ENCODE results near the gene WDR45B. TPM values are rescaled to one million over a fixed set of nuclear protein-coding genes. Genes with fewer than 3 reads are reported as not detected.

The WDR45B gene
- total and polyA plus RNA-seq, 9 donors, result 51.9 to 71.6 (median 62.2) TPM

- 86% methylated on average over 19 of the region's 28 CpGs for WGBS (ENCODE audit: insufficient coverage)
- no peaks in the 10 kb centered on the region for H3K27me3 ChIP-seq (ENCODE audit: control insufficient read depth, insufficient read depth, low read length)
- peaks cover 3% of the 10 kb centered on the region for H3K36me3 ChIP-seq (ENCODE audit: control insufficient read depth, insufficient read depth, low read length)
Measured at GRCh38 chr17:82679586-82680465, 31.6 kb upstream of the WDR45B start.

GRCh38 chr17:82678265-82678891, 30.1 kb upstream of the WDR45B start:
- Histone ChIP-seq H3K4me1 (ENCODE audit: control insufficient read depth, insufficient read depth, low read length) (peaks cover 19% of the 10 kb centered on the region), H3K9me3 (replicated peaks; ENCODE audit: control insufficient read depth, low read depth, low read length) (peaks cover 10% of the 10 kb centered on the region), H3K27ac (ENCODE audit: low read length) (peak overlapping the region; percentile 16), H3K36me3 (ENCODE audit: control insufficient read depth, insufficient read depth, low read length) (no peaks in the 10 kb centered on the region), H3K4me3 (ENCODE audit: low read length) (no peak overlapping the region), H3K27me3 (ENCODE audit: control insufficient read depth, insufficient read depth, low read length) (no peaks in the 10 kb centered on the region)
- WGBS (ENCODE audit: insufficient coverage), result 55% methylated on average over 2 of the region's 14 CpGs
- DNase-seq, result no peak

More at GRCh38 chr17:82679586-82680465, 31.6 kb upstream of the WDR45B start:
- H3K27ac ChIP-seq (ENCODE audit: low read length), result peak overlapping the region; percentile 55
- no peak for DNase-seq
- peaks cover 10% of the 10 kb centered on the region for H3K9me3 ChIP-seq (replicated peaks; ENCODE audit: control insufficient read depth, low read depth, low read length)
- no peak overlapping the region for H3K4me3 ChIP-seq (ENCODE audit: low read length)
- peaks cover 19% of the 10 kb centered on the region for H3K4me1 ChIP-seq (ENCODE audit: control insufficient read depth, insufficient read depth, low read length)

GRCh38 chr17:82677353-82677925, 29.2 kb upstream of the WDR45B start:
- no peak overlapping the region for H3K27ac ChIP-seq (ENCODE audit: low read length)
- H3K4me3 ChIP-seq (ENCODE audit: low read length), result no peak overlapping the region
- no peaks in the 10 kb centered on the region for H3K27me3 ChIP-seq (ENCODE audit: control insufficient read depth, insufficient read depth, low read length)
- DNase-seq, result no peak
- no peaks in the 10 kb centered on the region for H3K36me3 ChIP-seq (ENCODE audit: control insufficient read depth, insufficient read depth, low read length)
- 79% methylated on average over 23 of the region's 23 CpGs for WGBS (ENCODE audit: insufficient coverage)
- peaks cover 19% of the 10 kb centered on the region for H3K4me1 ChIP-seq (ENCODE audit: control insufficient read depth, insufficient read depth, low read length)
- peaks cover 10% of the 10 kb centered on the region for H3K9me3 ChIP-seq (replicated peaks; ENCODE audit: control insufficient read depth, low read depth, low read length)

- WGBS (ENCODE audit: insufficient coverage), result 80% methylated on average over 16 of the region's 18 CpGs
- no peak for DNase-seq
- Histone ChIP-seq H3K4me1 (ENCODE audit: control insufficient read depth, insufficient read depth, low read length) (peaks cover 19% of the 10 kb centered on the region), H3K36me3 (ENCODE audit: control insufficient read depth, insufficient read depth, low read length) (no peaks in the 10 kb centered on the region), H3K9me3 (replicated peaks; ENCODE audit: control insufficient read depth, low read depth, low read length) (no peaks in the 10 kb centered on the region), H3K27me3 (ENCODE audit: control insufficient read depth, insufficient read depth, low read length) (no peaks in the 10 kb centered on the region), H3K4me3 (ENCODE audit: low read length) (no peak overlapping the region), H3K27ac (ENCODE audit: low read length) (no peak overlapping the region)
Measured at GRCh38 chr17:82675476-82676245, 27.4 kb upstream of the WDR45B start.

- WGBS (ENCODE audit: insufficient coverage), result 81% methylated on average over 10 of the region's 20 CpGs
Measured at GRCh38 chr17:82674656-82675475, 26.6 kb upstream of the WDR45B start.

GRCh38 chr17:82670661-82671450, 22.6 kb upstream of the WDR45B start:
- Histone ChIP-seq H3K27ac (ENCODE audit: low read length) (no peak overlapping the region), H3K9me3 (replicated peaks; ENCODE audit: control insufficient read depth, low read depth, low read length) (no peaks in the 10 kb centered on the region), H3K4me1 (ENCODE audit: control insufficient read depth, insufficient read depth, low read length) (peaks cover 21% of the 10 kb centered on the region), H3K27me3 (ENCODE audit: control insufficient read depth, insufficient read depth, low read length) (no peaks in the 10 kb centered on the region), H3K4me3 (ENCODE audit: low read length) (no peak overlapping the region), H3K36me3 (ENCODE audit: control insufficient read depth, insufficient read depth, low read length) (peaks cover 3% of the 10 kb centered on the region)
- 86% methylated on average over 15 of the region's 19 CpGs for WGBS (ENCODE audit: insufficient coverage)
- no peak for DNase-seq

More at GRCh38 chr17:82674656-82675475, 26.6 kb upstream of the WDR45B start:
- Histone ChIP-seq H3K9me3 (replicated peaks; ENCODE audit: control insufficient read depth, low read depth, low read length) (no peaks in the 10 kb centered on the region), H3K27me3 (ENCODE audit: control insufficient read depth, insufficient read depth, low read length) (no peaks in the 10 kb centered on the region), H3K4me3 (ENCODE audit: low read length) (no peak overlapping the region), H3K4me1 (ENCODE audit: control insufficient read depth, insufficient read depth, low read length) (peaks cover 22% of the 10 kb centered on the region), H3K27ac (ENCODE audit: low read length) (no peak overlapping the region), H3K36me3 (ENCODE audit: control insufficient read depth, insufficient read depth, low read length) (no peaks in the 10 kb centered on the region)
- DNase-seq, result no peak

GRCh38 chr17:82668631-82669099, 20.4 kb upstream of the WDR45B start:
- Histone ChIP-seq H3K27me3 (ENCODE audit: control insufficient read depth, insufficient read depth, low read length) (no peaks in the 10 kb centered on the region), H3K36me3 (ENCODE audit: control insufficient read depth, insufficient read depth, low read length) (peaks cover 6% of the 10 kb centered on the region), H3K27ac (ENCODE audit: low read length) (no peak overlapping the region), H3K9me3 (replicated peaks; ENCODE audit: control insufficient read depth, low read depth, low read length) (no peaks in the 10 kb centered on the region), H3K4me1 (ENCODE audit: control insufficient read depth, insufficient read depth, low read length) (peaks cover 16% of the 10 kb centered on the region), H3K4me3 (ENCODE audit: low read length) (no peak overlapping the region)
- DNase-seq, result peak; percentile 68
- WGBS (ENCODE audit: insufficient coverage), result 19% methylated on average over 18 of the region's 20 CpGs

- Histone ChIP-seq H3K4me3 (ENCODE audit: low read length) (no peak overlapping the region), H3K27me3 (ENCODE audit: control insufficient read depth, insufficient read depth, low read length) (no peaks in the 10 kb centered on the region), H3K27ac (ENCODE audit: low read length) (no peak overlapping the region), H3K9me3 (replicated peaks; ENCODE audit: control insufficient read depth, low read depth, low read length) (no peaks in the 10 kb centered on the region), H3K36me3 (ENCODE audit: control insufficient read depth, insufficient read depth, low read length) (peaks cover 7% of the 10 kb centered on the region), H3K4me1 (ENCODE audit: control insufficient read depth, insufficient read depth, low read length) (peaks cover 16% of the 10 kb centered on the region)
- 55% methylated on average over 8 of the region's 16 CpGs for WGBS (ENCODE audit: insufficient coverage)
- no peak for DNase-seq
Measured at GRCh38 chr17:82668024-82668630, 19.9 kb upstream of the WDR45B start.
